ENCODE data around the gene RSPO1. TPM values are rescaled to one million over a fixed set of nuclear protein-coding genes. Genes with fewer than 3 reads are reported as not detected.
"Not testable (repeated sequence)": the region's sequence is repeated elsewhere in the genome, so short reads cannot be mapped to it uniquely, and the experiment has no call there.

RSPO1 gene, protein sequence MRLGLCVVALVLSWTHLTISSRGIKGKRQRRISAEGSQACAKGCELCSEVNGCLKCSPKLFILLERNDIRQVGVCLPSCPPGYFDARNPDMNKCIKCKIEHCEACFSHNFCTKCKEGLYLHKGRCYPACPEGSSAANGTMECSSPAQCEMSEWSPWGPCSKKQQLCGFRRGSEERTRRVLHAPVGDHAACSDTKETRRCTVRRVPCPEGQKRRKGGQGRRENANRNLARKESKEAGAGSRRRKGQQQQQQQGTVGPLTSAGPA
- total RNA-seq = not detected
- not detected for polyA plus RNA-seq
- not detected for total RNA-seq

DNA sequence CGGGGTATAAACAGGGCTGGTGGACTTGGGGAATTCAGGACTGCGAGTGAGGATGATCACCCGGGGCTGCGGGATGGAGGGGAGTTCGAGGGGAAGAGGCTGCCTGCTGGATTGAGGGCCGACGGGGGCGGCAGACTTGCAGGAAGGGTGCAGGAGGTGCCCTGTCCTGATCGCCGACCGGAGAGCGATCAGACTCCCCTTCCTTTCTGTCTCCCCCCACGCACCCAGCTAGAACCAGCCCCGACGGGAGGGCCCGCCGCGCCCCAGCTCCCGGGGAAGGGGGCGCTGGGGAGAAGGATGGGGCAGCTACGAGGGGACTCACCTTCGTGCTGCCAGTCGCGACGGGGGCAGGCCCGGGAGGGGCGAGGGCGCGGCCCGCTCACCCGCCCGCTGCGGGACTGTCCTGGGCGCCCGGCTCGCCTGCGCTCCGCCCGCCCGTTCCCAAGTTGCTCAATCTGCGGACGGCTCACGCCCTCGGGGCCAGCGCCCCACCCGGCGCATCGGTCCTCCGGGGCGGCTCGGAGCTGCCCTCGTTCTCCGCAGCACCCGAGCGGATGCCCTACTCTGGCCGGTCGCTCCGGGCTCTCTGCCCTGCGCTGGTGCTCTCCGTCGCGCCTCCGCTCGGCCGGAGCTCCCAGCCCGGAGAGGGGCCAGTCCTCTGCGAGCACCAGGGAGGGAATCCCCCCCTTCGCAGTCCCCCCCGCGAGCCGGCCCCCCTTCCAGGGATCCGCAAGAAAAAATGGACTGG, at the start of gene RSPO1:
RSPO1 (minus strand) TSS at position 649 of the 748 bp plus-strand sequence. CDS start 5,231 bp downstream, outside the sequence.
- Mint-ChIP-seq H3K9me3 (no peaks in the 10 kb centered on the region), H3K36me3 (peaks cover 0 to 3% (median 0%) of the 10 kb centered on the region in 5 donors), H3K4me1 (peaks cover 0 to 22% (median 9%) of the 10 kb centered on the region in 7 donors), H3K27ac (peak within 1 kb of the TSS in 1 of 9 donors; percentile 59), H3K4me3 (peak within 1 kb of the TSS in 8 of 10 donors; percentile 41 to 76 (median 62)), H3K27me3 (peaks cover 60 to 71% (median 68%) of the 10 kb centered on the region in 5 donors)
- Histone ChIP-seq H3K4me3 (ENCODE audit: low read length) (no peak within 1 kb of the TSS), H3K4me1 (ENCODE audit: control insufficient read depth in 2 of 2, insufficient read depth in 2 of 2, low read length in 2 of 2) (no peaks in the 10 kb centered on the region), H3K9me3 (ENCODE audit: control insufficient read depth in 2 of 3, low read length in 3 of 3) (no peaks in the 10 kb centered on the region), H3K27ac (ENCODE audit: low read depth, low read length) (no peak within 1 kb of the TSS), H3K36me3 (ENCODE audit: control insufficient read depth in 2 of 3, insufficient read depth in 3 of 3, low read length in 3 of 3) (no peaks in the 10 kb centered on the region), H3K27me3 (ENCODE audit: control insufficient read depth in 2 of 2, insufficient read depth in 2 of 2, low read length in 2 of 2) (peaks cover 7 to 12% of the 10 kb centered on the region in 2 donors)
- intact Hi-C loops (cut with micrococcal nuclease) = no loop called here
- peak; percentile 14 for ATAC-seq
- ChIA-PET POLR2A (no interaction called here), CTCF (no interaction called here)
- DNase-seq = no peak

DNA sequence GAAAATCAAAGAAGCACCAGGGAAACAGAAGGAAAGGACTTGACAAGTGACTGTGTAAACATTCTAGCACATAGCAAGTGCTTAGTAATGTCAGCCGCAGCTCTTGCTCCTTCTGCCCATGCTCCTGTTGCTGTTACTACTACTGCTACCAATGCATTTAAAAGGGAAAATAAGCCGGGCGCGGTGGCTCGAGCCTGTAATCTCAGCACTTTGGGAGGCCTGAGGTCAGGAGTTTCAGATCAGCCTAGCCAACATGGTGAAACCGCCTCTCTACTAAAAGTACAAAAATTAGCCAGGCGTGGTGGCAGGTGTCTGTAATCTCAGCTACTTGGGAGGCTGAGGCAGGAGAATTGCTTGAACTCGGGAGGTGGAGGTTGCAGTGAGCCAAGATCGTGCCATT, 49.5 kb upstream of the RSPO1 start:
- H3K4me3 Mint-ChIP-seq; H3K9me3 ChIP-seq (ENCODE audit: control insufficient read depth in 2 of 3, low read length in 3 of 3); H3K4me3 ChIP-seq (ENCODE audit: low read length); H3K9me3 Mint-ChIP-seq; H3K27ac ChIP-seq (ENCODE audit: low read depth, low read length); intact Hi-C loops (cut with micrococcal nuclease); H3K27me3 Mint-ChIP-seq; H3K4me1 ChIP-seq (ENCODE audit: control insufficient read depth in 2 of 2, insufficient read depth in 2 of 2, low read length in 2 of 2); H3K27me3 ChIP-seq (ENCODE audit: control insufficient read depth in 2 of 2, insufficient read depth in 2 of 2, low read length in 2 of 2); H3K27ac Mint-ChIP-seq; DNase-seq; ATAC-seq: not testable (repeated sequence)
- H3K4me1 Mint-ChIP-seq = peaks cover 8 to 22% (median 18%) of the 10 kb centered on the region in 7 donors
- ChIA-PET POLR2A (interaction anchor here (0.6 to 1.2 kb wide), 2 partner anchors 84 to 835 kb away, joined by 3 to 5 read pairs; no protein-coding TSS in a partner anchor), CTCF (interaction anchor here (1.4 to 3.6 kb wide), 5 partner anchors 10 to 230 kb away, joined by 3 to 60 read pairs (median 13); no protein-coding TSS in a partner anchor)
- peaks cover 12 to 35% (median 13%) of the 10 kb centered on the region in 5 donors for H3K36me3 Mint-ChIP-seq
- H3K36me3 ChIP-seq (ENCODE audit: control insufficient read depth in 2 of 3, insufficient read depth in 3 of 3, low read length in 3 of 3) = peaks cover 10 to 48% (median 17%) of the 10 kb centered on the region in 3 experiments

- no peaks in the 10 kb centered on the region for H3K27me3 ChIP-seq (ENCODE audit: control insufficient read depth in 2 of 2, insufficient read depth in 2 of 2, low read length in 2 of 2)
- peak; percentile 61 to 80 (median 74) for DNase-seq
- intact Hi-C loops (cut with micrococcal nuclease) = loop anchor here (1.0 to 2.0 kb wide), 8 partner anchors 8 to 228 kb away; partner anchors contain the start of genes GNL2 (in 1 of the 2) and MEAF6 (in 1 of the 2)
- peaks cover 0 to 9% (median 4%) of the 10 kb centered on the region in 7 donors for H3K4me1 Mint-ChIP-seq
- CTCF ChIA-PET = interaction anchor here (0.5 to 3.6 kb wide), 23 partner anchors 8 to 918 kb away, joined by 3 to 60 read pairs (median 4); partner anchors contain the start of gene MEAF6
- H3K27ac Mint-ChIP-seq = peak overlapping the region in 6 of 9 donors; percentile 61 to 93 (median 75)
- H3K4me1 ChIP-seq (ENCODE audit: control insufficient read depth in 2 of 2, insufficient read depth in 2 of 2, low read length in 2 of 2) = no peaks in the 10 kb centered on the region
- H3K4me3 ChIP-seq (ENCODE audit: low read length) = no peak overlapping the region
- H3K4me3 Mint-ChIP-seq = no peak overlapping the region
- H3K36me3 Mint-ChIP-seq = peaks cover 7 to 34% (median 11%) of the 10 kb centered on the region in 5 donors
- POLR2A ChIA-PET = interaction anchor here (0.7 to 1.8 kb wide), 3 partner anchors 9 to 168 kb away, joined by 4 to 7 read pairs (median 4); partner anchors contain the start of genes CDCA8 and MEAF6
- peaks cover 10 to 42% (median 17%) of the 10 kb centered on the region in 3 experiments for H3K36me3 ChIP-seq (ENCODE audit: control insufficient read depth in 2 of 3, insufficient read depth in 3 of 3, low read length in 3 of 3)
- no peak overlapping the region for H3K27ac ChIP-seq (ENCODE audit: low read depth, low read length)
- no peaks in the 10 kb centered on the region for H3K9me3 ChIP-seq (ENCODE audit: control insufficient read depth in 2 of 3, low read length in 3 of 3)
- ATAC-seq = peak; percentile 95
- H3K27me3 Mint-ChIP-seq = peaks cover 0 to 3% (median 0%) of the 10 kb centered on the region in 5 donors
- H3K9me3 Mint-ChIP-seq = no peaks in the 10 kb centered on the region
These were observed 47.8 kb upstream of the RSPO1 start for GRCh38 chr1:37682334-37682987.

GRCh38 chr1:37680933-37681332, 46.2 kb upstream of the RSPO1 start:
- Histone ChIP-seq H3K9me3 (ENCODE audit: control insufficient read depth in 2 of 3, low read length in 3 of 3) (no peaks in the 10 kb centered on the region), H3K27me3 (ENCODE audit: control insufficient read depth in 2 of 2, insufficient read depth in 2 of 2, low read length in 2 of 2) (no peaks in the 10 kb centered on the region), H3K36me3 (ENCODE audit: control insufficient read depth in 2 of 3, insufficient read depth in 3 of 3, low read length in 3 of 3) (peaks cover 10 to 33% (median 10%) of the 10 kb centered on the region in 3 experiments), H3K4me1 (ENCODE audit: control insufficient read depth in 2 of 2, insufficient read depth in 2 of 2, low read length in 2 of 2) (no peaks in the 10 kb centered on the region), H3K27ac (ENCODE audit: low read depth, low read length) (no peak overlapping the region), H3K4me3 (ENCODE audit: low read length) (no peak overlapping the region)
- DNase-seq (no peak), ATAC-seq (no peak)
- Mint-ChIP-seq H3K27ac (peak overlapping the region in 3 of 9 donors; percentile 48 to 56 (median 50)), H3K4me1 (peaks cover 0 to 9% (median 4%) of the 10 kb centered on the region in 7 donors), H3K4me3 (no peak overlapping the region), H3K9me3 (no peaks in the 10 kb centered on the region), H3K36me3 (peaks cover 7 to 24% (median 10%) of the 10 kb centered on the region in 5 donors), H3K27me3 (peaks cover 0 to 15% (median 0%) of the 10 kb centered on the region in 5 donors)
- ChIA-PET CTCF (interaction anchor here (0.6 to 3.6 kb wide), 8 partner anchors 7 to 1100 kb away, joined by 3 to 60 read pairs (median 6); partner anchors contain the start of gene MEAF6), POLR2A (interaction anchor here (1.1 kb wide), 1 partner anchor 9 kb away, joined by 3 read pairs; a partner anchor contains a TSS)
- intact Hi-C loops (cut with micrococcal nuclease) = no loop called here

DNA sequence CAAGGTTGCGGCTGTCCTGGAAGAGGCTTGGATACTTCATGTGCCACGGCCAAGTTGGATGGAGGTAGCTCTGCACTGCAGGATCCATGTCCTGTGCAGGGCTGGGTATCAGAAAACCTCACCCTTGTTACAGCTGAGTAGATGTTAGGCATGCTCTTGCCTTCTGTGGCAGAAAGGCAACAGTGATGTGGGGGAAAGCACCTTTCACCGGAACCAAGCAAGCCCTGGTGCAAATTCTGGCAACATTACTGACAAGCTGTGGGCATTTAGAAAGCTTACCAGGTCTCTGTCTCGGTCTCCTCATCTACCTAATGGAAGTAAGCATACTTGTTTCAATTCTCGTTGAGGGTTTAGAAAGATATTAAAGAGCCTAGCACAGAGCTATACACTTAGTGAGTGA, 43.1 kb upstream of the RSPO1 start:
- Mint-ChIP-seq H3K27me3 (peaks cover 0 to 28% (median 0%) of the 10 kb centered on the region in 5 donors), H3K27ac (no peak overlapping the region), H3K9me3 (no peaks in the 10 kb centered on the region), H3K4me3 (no peak overlapping the region), H3K4me1 (peaks cover 0 to 32% (median 19%) of the 10 kb centered on the region in 7 donors), H3K36me3 (peaks cover 0 to 10% (median 3%) of the 10 kb centered on the region in 5 donors)
- H3K27me3 ChIP-seq (ENCODE audit: control insufficient read depth in 2 of 2, insufficient read depth in 2 of 2, low read length in 2 of 2) = no peaks in the 10 kb centered on the region
- CTCF ChIA-PET = interaction anchor here (1.0 to 1.9 kb wide), 3 partner anchors 74 to 82 kb away, joined by 3 to 5 read pairs (median 4); no protein-coding TSS in a partner anchor
- no peak overlapping the region for H3K4me3 ChIP-seq (ENCODE audit: low read length)
- H3K4me1 ChIP-seq (ENCODE audit: control insufficient read depth in 2 of 2, insufficient read depth in 2 of 2, low read length in 2 of 2) = peaks cover 18 to 19% of the 10 kb centered on the region in 2 donors
- POLR2A ChIA-PET = interaction anchor here (1.0 kb wide), 1 partner anchor 74 kb away, joined by 3 read pairs; no protein-coding TSS in a partner anchor
- no peak overlapping the region for H3K27ac ChIP-seq (ENCODE audit: low read depth, low read length)
- intact Hi-C loops (cut with micrococcal nuclease) = no loop called here
- peaks cover 2 to 4% (median 2%) of the 10 kb centered on the region in 3 experiments for H3K36me3 ChIP-seq (ENCODE audit: control insufficient read depth in 2 of 3, insufficient read depth in 3 of 3, low read length in 3 of 3)
- no peak for ATAC-seq
- H3K9me3 ChIP-seq (ENCODE audit: control insufficient read depth in 2 of 3, low read length in 3 of 3) = no peaks in the 10 kb centered on the region
- DNase-seq = no peak

- Histone ChIP-seq H3K27ac (ENCODE audit: low read depth, low read length) (no peak overlapping the region), H3K9me3 (ENCODE audit: control insufficient read depth in 2 of 3, low read length in 3 of 3) (no peaks in the 10 kb centered on the region), H3K36me3 (ENCODE audit: control insufficient read depth in 2 of 3, insufficient read depth in 3 of 3, low read length in 3 of 3) (no peaks in the 10 kb centered on the region), H3K27me3 (ENCODE audit: control insufficient read depth in 2 of 2, insufficient read depth in 2 of 2, low read length in 2 of 2) (no peaks in the 10 kb centered on the region), H3K4me1 (ENCODE audit: control insufficient read depth in 2 of 2, insufficient read depth in 2 of 2, low read length in 2 of 2) (peaks cover 20 to 22% of the 10 kb centered on the region in 2 donors), H3K4me3 (ENCODE audit: low read length) (no peak overlapping the region)
- peaks cover 0 to 10% (median 0%) of the 10 kb centered on the region in 5 donors for H3K36me3 Mint-ChIP-seq
- no peak for ATAC-seq
- no peaks in the 10 kb centered on the region for H3K9me3 Mint-ChIP-seq
- no peak overlapping the region for H3K4me3 Mint-ChIP-seq
- DNase-seq = no peak
- H3K27ac Mint-ChIP-seq = peak overlapping the region in 1 of 9 donors; percentile 11
- ChIA-PET CTCF (no interaction called here), POLR2A (interaction anchor here (1.0 kb wide), 1 partner anchor 74 kb away, joined by 3 read pairs; no protein-coding TSS in a partner anchor)
- H3K27me3 Mint-ChIP-seq = peaks cover 0 to 34% (median 0%) of the 10 kb centered on the region in 5 donors
- intact Hi-C loops (cut with micrococcal nuclease) = no loop called here
- peaks cover 6 to 36% (median 19%) of the 10 kb centered on the region in 7 donors for H3K4me1 Mint-ChIP-seq
These were observed 42.4 kb upstream of the RSPO1 start for GRCh38 chr1:37677143-37677439.

Measured in naive thymus-derived CD4-positive, alpha-beta T cell (primary cell).